OCI-LY1 (cell line): ENCODE measurements around the gene ACTL8.
A peak's percentile ranks its signal among the peaks of the same experiment; 100 is the strongest.

Experiments used
- H2AFZ ChIP-seq: fragments of 200-600 bp; sonication (generic), shearing (Covaris generic); 2 replicates; pipeline ENCODE4 v1.6.0; 2014; ENCODE audit warnings: antibody characterized with exemption, mild to moderate bottlenecking, low read length
- H3F3A ChIP-seq: fragments of 200-600 bp; sonication (generic), shearing (Covaris generic); 2 replicates; pipeline ENCODE4 v1.6.0; 2014; ENCODE audit warnings: mild to moderate bottlenecking, antibody characterized with exemption, low read length, moderate library complexity; ENCODE audit not compliant: insufficient read depth
- H3K27ac ChIP-seq: fragments of 200-600 bp; sonication (generic); 2 replicates; pipeline ENCODE4 v1.5.1; 2014; ENCODE audit warnings: low read length, mixed run types, mild to moderate bottlenecking, low read depth; ENCODE audit not compliant: poor library complexity, severe bottlenecking
- H3K27me3 ChIP-seq: fragments of 200-600 bp; sonication (generic); 2 replicates; pipeline ENCODE4 v1.6.0; 2014; ENCODE audit warnings: antibody characterized with exemption, mild to moderate bottlenecking, low read length, moderate library complexity; ENCODE audit not compliant: insufficient read depth
- H3K36me3 ChIP-seq: fragments of 200-600 bp; sonication (generic); 2 replicates; pipeline ENCODE4 v1.6.1; 2014; ENCODE audit warnings: mild to moderate bottlenecking, antibody characterized with exemption, low read length, moderate library complexity, mixed read lengths; ENCODE audit not compliant: insufficient read depth
- H3K4me1 ChIP-seq: fragments of 200-600 bp; sonication (generic); 2 replicates; pipeline ENCODE4 v1.5.1; 2014; ENCODE audit warnings: mild to moderate bottlenecking, low read length, moderate library complexity; ENCODE audit not compliant: insufficient read depth, severe bottlenecking
- H3K4me2 ChIP-seq: fragments of 200-600 bp; sonication (generic), shearing (Covaris generic); 2 replicates; pipeline ENCODE4 v1.6.1; 2014; ENCODE audit warnings: low read length
- H3K4me3 ChIP-seq: fragments of 200-600 bp; sonication (generic); 2 replicates; pipeline ENCODE4 v1.5.1; 2014; ENCODE audit warnings: low read length, low read depth, mild to moderate bottlenecking, mixed read lengths; ENCODE audit not compliant: poor library complexity, severe bottlenecking
- H3K79me2 ChIP-seq: fragments of 200-600 bp; shearing (Covaris generic); 2 replicates; pipeline ENCODE4 v1.6.1; 2016; ENCODE audit warnings: mixed run types, low read length, mixed read lengths; ENCODE audit not compliant: insufficient read depth
- H3K9ac ChIP-seq: fragments of 200-600 bp; sonication (generic), shearing (Covaris generic); 2 replicates; pipeline ENCODE4 v1.6.1; 2014; ENCODE audit warnings: mild to moderate bottlenecking, low read length, mixed read lengths
- H3K9me2 ChIP-seq: fragments of 200-600 bp; sonication (generic), shearing (Covaris generic); 2 replicates; pipeline ENCODE4 v1.6.1; 2014; ENCODE audit warnings: low read depth, mild to moderate bottlenecking, low read length, mixed read lengths
- H3K9me3 ChIP-seq: fragments of 200-600 bp; shearing (Covaris generic); 2 replicates; pipeline ENCODE4 v1.6.1; 2014; ENCODE audit warnings: low read length, mixed read lengths
- H4K20me1 ChIP-seq: fragments of 200-600 bp; sonication (generic), shearing (Covaris generic); 2 replicates; pipeline ENCODE4 v1.6.0; 2016; ENCODE audit warnings: mild to moderate bottlenecking, low read length; ENCODE audit not compliant: insufficient read depth
- EZH2 ChIP-seq: fragments of 200-600 bp; sonication (generic), shearing (Covaris generic); IDR thresholded peaks from 2 replicates; pipeline ENCODE4 v1.8.0; 2017; ENCODE audit warnings: borderline replicate concordance, mixed run types, mild to moderate bottlenecking, antibody characterized with exemption, low read length, moderate library complexity, mixed read lengths
- TF ChIP-seq, protein P1 (sequence below): fragments of 200-600 bp; sonication (generic), shearing (Covaris generic); IDR thresholded peaks from 2 replicates; pipeline ENCODE4 v1.5.1; 2017; ENCODE audit warnings: mild to moderate bottlenecking, antibody characterized with exemption, low read length, moderate library complexity, mixed read lengths

ACTL8 gene

DNA sequence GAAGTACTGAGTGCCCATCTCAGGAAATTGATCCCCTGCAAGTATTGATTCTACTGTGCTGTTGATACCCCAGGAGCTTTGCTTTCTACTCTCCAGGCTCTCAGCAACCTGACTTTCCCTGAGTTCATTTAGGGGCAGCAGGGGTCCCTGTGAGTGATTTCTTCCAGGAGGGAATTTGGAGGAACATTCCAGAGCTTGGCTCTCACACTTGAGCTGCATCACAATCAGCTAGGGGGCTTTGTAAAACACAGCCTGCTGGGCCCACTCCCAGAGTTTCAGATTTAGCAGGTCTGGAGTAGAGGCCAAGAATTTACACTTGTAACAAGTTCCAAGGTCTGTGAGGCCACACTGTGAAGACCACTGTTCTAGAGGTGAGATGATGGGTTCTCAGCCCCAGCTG is 16.1 kb upstream of the ACTL8 start:
- H3K27me3 ChIP-seq, result no peaks in the 10 kb centered on the region
- H3K27ac ChIP-seq, result no peak overlapping the region
- H4K20me1 ChIP-seq, result no peaks in the 10 kb centered on the region

DNA sequence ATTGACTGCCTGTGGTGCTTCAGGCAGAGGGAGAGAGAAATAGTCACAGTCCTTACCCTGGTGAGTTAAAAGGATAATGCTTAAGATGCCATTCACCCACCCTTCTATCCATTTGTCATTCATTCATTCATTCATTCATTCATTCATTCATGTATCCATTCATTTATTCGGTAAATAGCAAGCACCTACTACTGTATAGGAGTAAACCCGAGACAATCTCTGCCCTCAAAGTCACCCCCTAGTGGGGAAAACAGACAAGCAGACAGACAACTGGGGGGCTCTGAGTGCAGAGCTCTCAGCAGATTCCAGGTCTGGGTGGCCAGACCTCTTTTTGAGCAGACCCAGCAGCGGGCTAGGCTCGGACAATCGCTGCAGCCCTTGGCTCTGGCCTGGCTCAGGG is 14.1 kb upstream of the ACTL8 start:
- no peaks in the 10 kb centered on the region for H3F3A ChIP-seq
- H3K36me3 ChIP-seq, result no peaks in the 10 kb centered on the region
- H2AFZ ChIP-seq, result no peak overlapping the region
- no peak overlapping the region for H3K9ac ChIP-seq
- H4K20me1 ChIP-seq, result no peaks in the 10 kb centered on the region
- H3K79me2 ChIP-seq, result no peaks in the 10 kb centered on the region
- H3K27me3 ChIP-seq, result no peaks in the 10 kb centered on the region
- no peak overlapping the region for H3K27ac ChIP-seq
- H3K4me1 ChIP-seq, result no peaks in the 10 kb centered on the region
- TF ChIP-seq EZH2, result no peak
- TF ChIP-seq, protein P1, sequence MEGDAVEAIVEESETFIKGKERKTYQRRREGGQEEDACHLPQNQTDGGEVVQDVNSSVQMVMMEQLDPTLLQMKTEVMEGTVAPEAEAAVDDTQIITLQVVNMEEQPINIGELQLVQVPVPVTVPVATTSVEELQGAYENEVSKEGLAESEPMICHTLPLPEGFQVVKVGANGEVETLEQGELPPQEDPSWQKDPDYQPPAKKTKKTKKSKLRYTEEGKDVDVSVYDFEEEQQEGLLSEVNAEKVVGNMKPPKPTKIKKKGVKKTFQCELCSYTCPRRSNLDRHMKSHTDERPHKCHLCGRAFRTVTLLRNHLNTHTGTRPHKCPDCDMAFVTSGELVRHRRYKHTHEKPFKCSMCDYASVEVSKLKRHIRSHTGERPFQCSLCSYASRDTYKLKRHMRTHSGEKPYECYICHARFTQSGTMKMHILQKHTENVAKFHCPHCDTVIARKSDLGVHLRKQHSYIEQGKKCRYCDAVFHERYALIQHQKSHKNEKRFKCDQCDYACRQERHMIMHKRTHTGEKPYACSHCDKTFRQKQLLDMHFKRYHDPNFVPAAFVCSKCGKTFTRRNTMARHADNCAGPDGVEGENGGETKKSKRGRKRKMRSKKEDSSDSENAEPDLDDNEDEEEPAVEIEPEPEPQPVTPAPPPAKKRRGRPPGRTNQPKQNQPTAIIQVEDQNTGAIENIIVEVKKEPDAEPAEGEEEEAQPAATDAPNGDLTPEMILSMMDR, result peak; percentile 16; the same call in 1 of the 2 replicates
- H3K9me3 ChIP-seq, result no peaks in the 10 kb centered on the region
- H3K4me3 ChIP-seq, result no peak overlapping the region
- no peak overlapping the region for H3K4me2 ChIP-seq
- H3K9me2 ChIP-seq, result no peaks in the 10 kb centered on the region

More for the DNA sequence above, 16.1 kb upstream of the ACTL8 start:
- H3K36me3 ChIP-seq, result no peaks in the 10 kb centered on the region
- no peaks in the 10 kb centered on the region for H3K79me2 ChIP-seq
- no peaks in the 10 kb centered on the region for H3K4me1 ChIP-seq
- H3K9ac ChIP-seq, result no peak overlapping the region
- H3F3A ChIP-seq, result no peaks in the 10 kb centered on the region
- TF ChIP-seq EZH2, result no peak
- TF ChIP-seq, protein P1, result no peak
- H3K9me2 ChIP-seq, result no peaks in the 10 kb centered on the region
- H3K9me3 ChIP-seq, result no peaks in the 10 kb centered on the region
- H3K4me3 ChIP-seq, result no peak overlapping the region
- H2AFZ ChIP-seq, result no peak overlapping the region
- H3K4me2 ChIP-seq, result no peak overlapping the region

- Histone ChIP-seq H3F3A (no peaks in the 10 kb centered on the region), H3K9ac (no peak overlapping the region), H3K27ac (no peak overlapping the region), H3K4me3 (no peak overlapping the region), H2AFZ (no peak overlapping the region), H3K9me3 (no peaks in the 10 kb centered on the region), H3K27me3 (no peaks in the 10 kb centered on the region), H3K9me2 (no peaks in the 10 kb centered on the region), H3K4me2 (no peak overlapping the region), H3K36me3 (no peaks in the 10 kb centered on the region), H4K20me1 (no peaks in the 10 kb centered on the region), H3K79me2 (no peaks in the 10 kb centered on the region), H3K4me1 (no peaks in the 10 kb centered on the region)
- no peak for TF ChIP-seq EZH2
- TF ChIP-seq, protein P1, result no peak
These were observed 12.6 kb upstream of the ACTL8 start for GRCh38 chr1:17742583-17742982.
